ENCODE measurements around the gene RBM17. TPM values are rescaled to one million over a fixed set of nuclear protein-coding genes. Genes with fewer than 3 reads are reported as not detected.

Gene RBM17
- polyA plus RNA-seq, 1 experiment = 28.9 TPM

- Histone ChIP-seq H3K27me3 (ENCODE audit: control insufficient read depth, insufficient read depth, low read length) (peaks cover 1% of the 10 kb centered on the region; the same call in 1 of the 2 replicates), H3K4me3 (ENCODE audit: low read depth, low read length) (no peak overlapping the region), H3K36me3 (ENCODE audit: control insufficient read depth, insufficient read depth, low read length) (no peaks in the 10 kb centered on the region)
- POLR2A ChIA-PET = no interaction called here
- no peak for DNase-seq (ENCODE audit: low read depth)
- no peak for TF ChIP-seq CTCF (IDR thresholded peaks at IDR 0.05; ENCODE audit: insufficient read depth, low read depth, low read length)
- CTCF ChIA-PET = interaction anchor here (1.0 kb wide), 1 partner anchor 33 kb away, joined by 3 read pairs; no protein-coding TSS in a partner anchor
Measured at GRCh38 chr10:6053303-6053702, 35.5 kb upstream of the RBM17 start.

- Histone ChIP-seq H3K4me3 (ENCODE audit: low read depth, low read length) (no peak overlapping the region), H3K36me3 (ENCODE audit: control insufficient read depth, insufficient read depth, low read length) (no peaks in the 10 kb centered on the region), H3K27me3 (ENCODE audit: control insufficient read depth, insufficient read depth, low read length) (peaks cover 1% of the 10 kb centered on the region; the same call in 1 of the 2 replicates)
- DNase-seq (ENCODE audit: low read depth) = no peak
- ChIA-PET CTCF (interaction anchor here (1.0 kb wide), 1 partner anchor 32 kb away, joined by 3 read pairs; no protein-coding TSS in a partner anchor), POLR2A (no interaction called here)
- no peak for TF ChIP-seq CTCF (IDR thresholded peaks at IDR 0.05; ENCODE audit: insufficient read depth, low read depth, low read length)
Measured at GRCh38 chr10:6053816-6054631, 34.8 kb upstream of the RBM17 start.

- Histone ChIP-seq H3K4me3 (ENCODE audit: low read depth, low read length) (no peak overlapping the region), H3K27me3 (ENCODE audit: control insufficient read depth, insufficient read depth, low read length) (peaks cover 1% of the 10 kb centered on the region; the same call in 1 of the 2 replicates), H3K36me3 (ENCODE audit: control insufficient read depth, insufficient read depth, low read length) (no peaks in the 10 kb centered on the region)
- no peak for TF ChIP-seq CTCF (IDR thresholded peaks at IDR 0.05; ENCODE audit: insufficient read depth, low read depth, low read length)
- CTCF ChIA-PET = no interaction called here
- POLR2A ChIA-PET = no interaction called here
- DNase-seq (ENCODE audit: low read depth) = no peak
Measured at GRCh38 chr10:6054884-6055283, 34.0 kb upstream of the RBM17 start.

GRCh38 chr10:6055929-6056328 lies 32.9 kb upstream of the RBM17 start:
- CTCF ChIA-PET = interaction anchor here (0.9 kb wide), 1 partner anchor 42 kb away, joined by 3 read pairs; no protein-coding TSS in a partner anchor
- DNase-seq (ENCODE audit: low read depth) = no peak
- H3K27me3 ChIP-seq (ENCODE audit: control insufficient read depth, insufficient read depth, low read length) = no peaks in the 10 kb centered on the region; the same call in 1 of the 2 replicates
- no peaks in the 10 kb centered on the region for H3K36me3 ChIP-seq (ENCODE audit: control insufficient read depth, insufficient read depth, low read length)
- TF ChIP-seq CTCF (IDR thresholded peaks at IDR 0.05; ENCODE audit: insufficient read depth, low read depth, low read length) = no peak
- POLR2A ChIA-PET = no interaction called here
- no peak overlapping the region for H3K4me3 ChIP-seq (ENCODE audit: low read depth, low read length)

- Histone ChIP-seq H3K4me3 (ENCODE audit: low read depth, low read length) (no peak overlapping the region), H3K27me3 (ENCODE audit: control insufficient read depth, insufficient read depth, low read length) (no peaks in the 10 kb centered on the region; the same call in 1 of the 2 replicates), H3K36me3 (ENCODE audit: control insufficient read depth, insufficient read depth, low read length) (no peaks in the 10 kb centered on the region)
- ChIA-PET POLR2A (no interaction called here), CTCF (interaction anchor here (0.6 to 0.9 kb wide), 2 partner anchors 43 to 1657 kb away, joined by 3 read pairs; no protein-coding TSS in a partner anchor)
- DNase-seq (ENCODE audit: low read depth) = no peak
- no peak for TF ChIP-seq CTCF (IDR thresholded peaks at IDR 0.05; ENCODE audit: insufficient read depth, low read depth, low read length)
Measured at GRCh38 chr10:6056411-6057135, 32.3 kb upstream of the RBM17 start.

Measured in BJ (cell line).